Stomach (tissue), 9 donors: ENCODE data around the gene RWDD3. TPM values are rescaled to one million over a fixed set of nuclear protein-coding genes. Genes with fewer than 3 reads are reported as not detected.

Experiments used
- DNase-seq, 2 donors: peaks; one replicate each; pipeline versions ENCODE4 v3.0.0 to v3.0.0-alpha.2; 2013 to 2019
- H3K27ac ChIP-seq, 5 donors: fragments of 200-600 bp in 4 of 5; sonication (generic) in 4 of 5; one replicate each; pipeline ENCODE4 v1.5.1; 2013 to 2019; ENCODE audit warnings: mild to moderate bottlenecking in 1 of 5, moderate library complexity in 1 of 5
- H3K27me3 ChIP-seq, 3 donors: fragments of 200-600 bp; sonication (generic); one replicate each; pipeline ENCODE4 v1.5.1; 2017 to 2019; ENCODE audit warnings: mixed run types in 1 of 3
- H3K36me3 ChIP-seq, 4 donors: fragments of 200-600 bp; sonication (generic); 1 replicate in 3 of 4; 2 replicates in 1 of 4; pipeline ENCODE4 v1.5.1; 2016 to 2019
- H3K4me1 ChIP-seq, 4 donors: fragments of 200-600 bp; sonication (generic); one replicate each; pipeline ENCODE4 v1.5.1; 2016 to 2019
- H3K4me3 ChIP-seq, 4 donors: fragments of 200-600 bp; sonication (generic) in 3 of 4; one replicate each; pipeline ENCODE4 v1.5.1; 2016 to 2019; ENCODE audit warnings: mild to moderate bottlenecking in 1 of 4
- H3K9me3 ChIP-seq, 4 donors: fragments of 200-600 bp; sonication (generic); one replicate each; pipeline ENCODE4 v1.5.1; 2016 to 2019
- CTCF ChIP-seq, 7 experiments: fragments of 450-650 bp in 4 of 7; fragments of 200-600 bp in 3 of 7; sonication (generic) in 3 of 7; IDR thresholded peaks; one replicate each; pipeline ENCODE4 v1.5.1; 2016 to 2019; ENCODE audit warnings: antibody characterized with exemption in 7 of 7, control low read depth in 2 of 7, mild to moderate bottlenecking in 1 of 7
- EP300 ChIP-seq: sonication (generic); formaldehyde crosslinking; IDR thresholded peaks from one replicate; pipeline ENCODE4 v1.6.1; 2017; ENCODE audit warnings: antibody characterized with exemption
- POLR2A ChIP-seq, 4 donors: fragments of 450-650 bp; IDR thresholded peaks; one replicate each; pipeline ENCODE4 v1.6.1; 2016; ENCODE audit warnings: antibody characterized with exemption in 4 of 4, control low read depth in 2 of 4, mild to moderate bottlenecking in 1 of 4, moderate library complexity in 1 of 4
- POLR2AphosphoS5 ChIP-seq, 3 donors: sonication (generic); formaldehyde crosslinking; IDR thresholded peaks; one replicate each; pipeline ENCODE4 v1.6.1; 2016; ENCODE audit warnings: antibody characterized with exemption in 3 of 3
- WGBS, 5 donors: extraction: QIAGEN DNeasy Blood & Tissue Kit in 3 of 5; methylation state at CpG; one replicate each; pipeline versions ENCODE4 v1.1.5 to v1.1.7; 2013 to 2018; 5-methylcytosine and 5-hydroxymethylcytosine counted together
- intact Hi-C: fragments of 100-400 bp; cut with DNase I; formaldehyde crosslinking; loops from one replicate; pipeline ENCODE4 v1.15.1; 2023; ENCODE audit warnings: low total_unique reads
- polyA plus RNA-seq, 3 donors: library from polyadenylated mRNA; stranded (reverse); fragments of 200-250 nt; gene quantifications; one replicate each; pipeline ENCODE4 v1.2.3, GENCODE V29; 2013
- total RNA-seq, 5 donors: library from RNA; depleted of rRNA; stranded (reverse); fragments of >200 nt; gene quantifications; one replicate each; pipeline versions ENCODE4 v1.1.0 to v1.2.3, GENCODE V29; 2014 to 2016
- donor health status: healthy with polysubstance abuse.
- donor health status: Bipolar disorder and iron deficiency.
- donor health status: healthy.

The RWDD3 gene
- total and polyA plus RNA-seq, 8 donors = 8.1 to 36.2 (median 19.9) TPM

- WGBS, 5 donors = 84 to 96% (median 92%) methylated on average over 4 of the region's 4 CpGs
- no peak overlapping the region for H3K4me3 ChIP-seq
- no peak for TF ChIP-seq POLR2AphosphoS5 (IDR thresholded peaks at IDR 0.05)
- TF ChIP-seq POLR2A (IDR thresholded peaks at IDR 0.05) = no peak
- no peak for TF ChIP-seq EP300
- TF ChIP-seq CTCF (IDR thresholded peaks at IDR 0.05) = no peak
- intact Hi-C loops = no loop called here
- H3K36me3 ChIP-seq = peaks cover 0 to 33% (median 29%) of the 10 kb centered on the region in 4 donors
- H3K9me3 ChIP-seq = no peaks in the 10 kb centered on the region
- no peak for DNase-seq
- no peak overlapping the region for H3K27ac ChIP-seq
- no peaks in the 10 kb centered on the region for H3K27me3 ChIP-seq
- H3K4me1 ChIP-seq = no peaks in the 10 kb centered on the region
These were observed 18.4 kb downstream of the RWDD3 start for GRCh38 chr1:95252422-95252821.

GRCh38 chr1:95254959-95255358 is 20.9 kb downstream of the RWDD3 start:
- no peak overlapping the region for H3K27ac ChIP-seq
- H3K27me3 ChIP-seq = no peaks in the 10 kb centered on the region
- H3K9me3 ChIP-seq = no peaks in the 10 kb centered on the region
- intact Hi-C loops = no loop called here
- no peak overlapping the region for H3K4me3 ChIP-seq
- no peak for DNase-seq
- TF ChIP-seq CTCF (IDR thresholded peaks at IDR 0.05) = no peak
- TF ChIP-seq POLR2AphosphoS5 (IDR thresholded peaks at IDR 0.05) = no peak
- peaks cover 0 to 23% (median 15%) of the 10 kb centered on the region in 4 donors for H3K36me3 ChIP-seq
- H3K4me1 ChIP-seq = no peaks in the 10 kb centered on the region

- H3K4me3 ChIP-seq = no peak overlapping the region
- WGBS, 5 donors = 69 to 92% (median 79%) methylated on average over 1 of the region's 1 CpG
- no peak for DNase-seq
- no peaks in the 10 kb centered on the region for H3K4me1 ChIP-seq
- intact Hi-C loops = no loop called here
- no peaks in the 10 kb centered on the region for H3K27me3 ChIP-seq
- no peaks in the 10 kb centered on the region for H3K9me3 ChIP-seq
- peaks cover 0 to 23% (median 15%) of the 10 kb centered on the region in 4 donors for H3K36me3 ChIP-seq
- H3K27ac ChIP-seq = no peak overlapping the region
- no peak for TF ChIP-seq EP300
- no peak for TF ChIP-seq POLR2AphosphoS5 (IDR thresholded peaks at IDR 0.05)
- TF ChIP-seq POLR2A (IDR thresholded peaks at IDR 0.05) = no peak
- TF ChIP-seq CTCF (IDR thresholded peaks at IDR 0.05) = no peak
These were observed 21.8 kb downstream of the RWDD3 start for GRCh38 chr1:95255826-95256225.

GRCh38 chr1:95257758-95258157 is 23.7 kb downstream of the RWDD3 start:
- H3K4me3 ChIP-seq = no peak overlapping the region
- DNase-seq = no peak
- no peaks in the 10 kb centered on the region for H3K9me3 ChIP-seq
- WGBS, 5 donors = 60 to 82% (median 62%) methylated on average over 1 of the region's 1 CpG
- H3K36me3 ChIP-seq = peaks cover 0 to 12% (median 1%) of the 10 kb centered on the region in 4 donors
- no peak for TF ChIP-seq CTCF (IDR thresholded peaks at IDR 0.05)
- intact Hi-C loops = no loop called here
- H3K4me1 ChIP-seq = no peaks in the 10 kb centered on the region
- no peaks in the 10 kb centered on the region for H3K27me3 ChIP-seq
- H3K27ac ChIP-seq = no peak overlapping the region

GRCh38 chr1:95259245-95259644 is 25.2 kb downstream of the RWDD3 start:
- intact Hi-C loops = no loop called here
- Histone ChIP-seq H3K27me3 (no peaks in the 10 kb centered on the region), H3K4me3 (no peak overlapping the region), H3K36me3 (peaks cover 0 to under 1% (median 0%) of the 10 kb centered on the region in 4 donors), H3K9me3 (no peaks in the 10 kb centered on the region), H3K27ac (no peak overlapping the region), H3K4me1 (no peaks in the 10 kb centered on the region)
- no peak for TF ChIP-seq CTCF (IDR thresholded peaks at IDR 0.05)
- TF ChIP-seq POLR2A (IDR thresholded peaks at IDR 0.05) = no peak
- TF ChIP-seq EP300 = no peak
- no peak for TF ChIP-seq POLR2AphosphoS5 (IDR thresholded peaks at IDR 0.05)
- no peak for DNase-seq
- WGBS, 5 donors = 77 to 96% (median 86%) methylated on average over 1 of the region's 1 CpG
